Measurements from ENCODE around the gene ADAMTS4.

The ADAMTS4 gene

DNA sequence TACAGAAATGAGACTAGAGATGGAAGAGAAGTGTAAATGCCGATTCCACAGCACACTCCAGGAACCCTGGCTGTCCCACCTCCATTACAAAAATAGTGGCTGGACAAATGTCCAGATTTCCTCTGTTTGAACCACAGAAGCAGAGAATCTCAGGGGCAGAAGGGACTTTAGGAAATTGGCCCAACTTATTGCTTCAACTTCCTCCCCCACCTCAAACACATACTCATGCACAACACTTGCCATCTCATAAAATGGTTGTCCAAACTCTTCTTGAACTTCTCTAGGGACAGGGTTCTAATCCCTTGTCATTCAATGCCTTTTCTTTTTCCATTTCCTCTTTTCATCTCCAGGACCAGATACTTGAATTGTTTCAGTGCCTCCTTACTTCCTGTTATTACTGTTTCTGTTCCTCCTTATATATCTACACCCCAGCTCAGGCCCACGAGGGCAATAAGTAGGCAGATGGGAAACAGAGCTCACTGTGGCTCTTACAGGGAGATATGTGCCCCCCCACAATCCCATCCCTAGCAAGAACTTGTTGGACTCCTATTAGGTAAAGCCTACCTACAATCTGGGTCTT lies 13.0 kb downstream of the ADAMTS4 start:
- Histone ChIP-seq H3K4me1 (peaks cover 0 to 13% (median 6%) of the 10 kb centered on the region in 4 donors), H3K4me3 (no peak overlapping the region), H3K27ac (peak overlapping the region in 1 of 2 donors; percentile 44), H3K36me3 (peaks cover 0 to 2% (median 1%) of the 10 kb centered on the region in 3 donors), H3K27me3 (no peaks in the 10 kb centered on the region), H3K9me3 (no peaks in the 10 kb centered on the region)
- TF ChIP-seq, protein P1, sequence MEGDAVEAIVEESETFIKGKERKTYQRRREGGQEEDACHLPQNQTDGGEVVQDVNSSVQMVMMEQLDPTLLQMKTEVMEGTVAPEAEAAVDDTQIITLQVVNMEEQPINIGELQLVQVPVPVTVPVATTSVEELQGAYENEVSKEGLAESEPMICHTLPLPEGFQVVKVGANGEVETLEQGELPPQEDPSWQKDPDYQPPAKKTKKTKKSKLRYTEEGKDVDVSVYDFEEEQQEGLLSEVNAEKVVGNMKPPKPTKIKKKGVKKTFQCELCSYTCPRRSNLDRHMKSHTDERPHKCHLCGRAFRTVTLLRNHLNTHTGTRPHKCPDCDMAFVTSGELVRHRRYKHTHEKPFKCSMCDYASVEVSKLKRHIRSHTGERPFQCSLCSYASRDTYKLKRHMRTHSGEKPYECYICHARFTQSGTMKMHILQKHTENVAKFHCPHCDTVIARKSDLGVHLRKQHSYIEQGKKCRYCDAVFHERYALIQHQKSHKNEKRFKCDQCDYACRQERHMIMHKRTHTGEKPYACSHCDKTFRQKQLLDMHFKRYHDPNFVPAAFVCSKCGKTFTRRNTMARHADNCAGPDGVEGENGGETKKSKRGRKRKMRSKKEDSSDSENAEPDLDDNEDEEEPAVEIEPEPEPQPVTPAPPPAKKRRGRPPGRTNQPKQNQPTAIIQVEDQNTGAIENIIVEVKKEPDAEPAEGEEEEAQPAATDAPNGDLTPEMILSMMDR (IDR thresholded peaks at IDR 0.05) = no peak
- intact Hi-C loops (cut with DNase I; ENCODE audit: low total_unique reads) = no loop called here
- DNase-seq = peak in 1 of 2 donors; percentile 42

DNA sequence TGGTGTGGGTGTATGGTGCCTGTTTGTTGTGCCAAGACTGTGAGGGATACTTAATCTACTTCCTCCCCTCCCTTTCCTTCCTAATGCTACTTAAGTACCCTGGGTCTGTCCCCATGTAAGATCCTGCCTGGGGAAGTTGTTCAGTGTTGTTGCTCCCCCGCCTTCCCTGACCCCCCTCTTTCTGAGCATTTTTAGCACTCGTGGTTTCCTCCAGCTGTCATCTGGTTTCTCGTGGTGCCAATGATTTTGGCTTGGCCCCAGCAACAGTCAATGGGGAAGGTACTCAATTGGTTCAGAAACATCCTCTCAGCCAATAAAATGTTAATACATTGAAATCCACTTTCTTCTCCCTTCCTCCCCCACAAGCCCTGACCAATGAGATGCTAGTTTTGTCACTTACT lies 13.6 kb downstream of the ADAMTS4 start:
- Histone ChIP-seq H3K36me3 (no peaks in the 10 kb centered on the region), H3K27me3 (no peaks in the 10 kb centered on the region), H3K4me1 (peaks cover 0 to 13% (median 6%) of the 10 kb centered on the region in 4 donors), H3K9me3 (no peaks in the 10 kb centered on the region), H3K27ac (peak overlapping the region in 1 of 2 donors; percentile 44), H3K4me3 (no peak overlapping the region)
- TF ChIP-seq, protein P1 (IDR thresholded peaks at IDR 0.05) = no peak
- DNase-seq = peak; percentile 85 to 86
- intact Hi-C loops (cut with DNase I; ENCODE audit: low total_unique reads) = no loop called here

DNA sequence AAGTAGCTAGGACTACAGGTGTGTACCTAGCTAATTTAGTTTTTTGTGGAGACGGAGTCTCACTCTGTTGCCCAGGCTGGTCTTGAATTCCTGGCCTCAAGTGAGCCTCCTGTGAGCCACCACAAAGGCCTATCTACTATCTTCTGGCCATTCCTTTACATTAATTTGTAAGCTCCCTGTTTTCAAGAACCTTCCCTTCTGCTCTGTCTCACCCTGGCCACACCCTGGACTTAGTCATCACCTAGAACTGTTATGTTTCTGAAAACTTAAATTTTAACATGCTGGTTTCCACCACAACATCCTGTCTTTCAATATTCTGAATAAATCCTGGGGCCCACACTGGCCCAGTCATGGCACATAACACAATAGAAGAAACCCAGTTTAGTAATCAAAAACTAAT lies 16.6 kb downstream of the ADAMTS4 start:
- no peak overlapping the region for H3K27ac ChIP-seq
- no peak overlapping the region for H3K4me3 ChIP-seq
- no peaks in the 10 kb centered on the region for H3K27me3 ChIP-seq
- peak in 1 of 2 donors; percentile 24 for DNase-seq
- no peaks in the 10 kb centered on the region for H3K36me3 ChIP-seq
- H3K9me3 ChIP-seq = no peaks in the 10 kb centered on the region
- peaks cover 0 to 19% (median 6%) of the 10 kb centered on the region in 4 donors for H3K4me1 ChIP-seq
- TF ChIP-seq, protein P1 (IDR thresholded peaks at IDR 0.05) = no peak
- intact Hi-C loops (cut with DNase I; ENCODE audit: low total_unique reads) = no loop called here

DNA sequence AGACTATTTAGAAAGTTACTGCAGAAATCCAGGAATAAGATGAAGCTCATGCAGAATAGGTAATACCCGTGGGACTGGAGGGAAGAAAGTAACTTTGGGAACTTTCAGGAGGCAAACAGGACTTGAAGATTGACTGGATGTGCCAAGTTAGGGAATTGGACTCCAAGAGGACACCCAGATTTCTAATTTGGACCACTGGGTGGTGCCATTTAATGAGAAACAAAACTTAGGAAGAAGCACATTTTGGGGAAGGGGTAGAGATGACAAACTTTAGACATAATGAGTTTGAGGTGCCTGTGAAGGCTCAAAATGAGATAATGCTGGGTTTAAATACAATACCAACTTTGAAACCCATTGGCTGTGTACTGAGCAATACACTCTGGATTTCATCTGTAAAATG lies 18.2 kb downstream of the ADAMTS4 start:
- TF ChIP-seq, protein P1 (IDR thresholded peaks at IDR 0.05) = peak in 1 of 2 experiments; percentile 4
- no peaks in the 10 kb centered on the region for H3K9me3 ChIP-seq
- H3K27me3 ChIP-seq = no peaks in the 10 kb centered on the region
- no peak overlapping the region for H3K4me3 ChIP-seq
- intact Hi-C loops (cut with DNase I; ENCODE audit: low total_unique reads) = no loop called here
- H3K4me1 ChIP-seq = peaks cover 0 to 30% (median 14%) of the 10 kb centered on the region in 4 donors
- H3K27ac ChIP-seq = no peak overlapping the region
- H3K36me3 ChIP-seq = peaks cover 0 to 5% (median 0%) of the 10 kb centered on the region in 3 donors
- no peak for DNase-seq

DNA sequence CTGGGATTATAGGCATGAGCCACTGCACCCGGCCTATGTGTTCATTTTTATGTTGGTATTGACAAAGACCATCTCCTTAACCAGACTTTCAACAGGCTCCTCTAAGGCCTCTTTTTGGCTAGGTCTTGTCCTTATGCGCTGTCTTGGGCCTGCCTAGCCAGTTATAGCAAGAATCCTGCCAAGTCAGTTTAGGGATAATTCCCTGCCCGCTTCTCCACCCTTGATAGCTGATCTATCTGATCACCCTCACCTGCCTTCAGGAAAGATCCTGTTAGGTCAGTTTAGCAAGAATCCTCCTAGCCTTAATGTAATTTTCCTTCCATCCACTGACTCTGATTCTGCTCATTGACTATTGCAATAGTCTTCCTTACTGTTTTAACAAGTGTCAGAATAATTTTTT lies 19.2 kb downstream of the ADAMTS4 start:
- Histone ChIP-seq H3K27ac (no peak overlapping the region), H3K36me3 (peaks cover 0 to 14% (median 3%) of the 10 kb centered on the region in 3 donors), H3K4me3 (no peak overlapping the region), H3K4me1 (peaks cover 0 to 24% (median 12%) of the 10 kb centered on the region in 4 donors), H3K9me3 (no peaks in the 10 kb centered on the region), H3K27me3 (no peaks in the 10 kb centered on the region)
- peak in 1 of 2 donors; percentile 20 for DNase-seq
- TF ChIP-seq, protein P1 (IDR thresholded peaks at IDR 0.05) = no peak
- intact Hi-C loops (cut with DNase I; ENCODE audit: low total_unique reads) = no loop called here

Measured in tibial artery (tissue), 4 donors.